IPS-18c (cell line): ENCODE results near the gene ZSCAN10.
"Not testable (repeated sequence)": the region's sequence is repeated elsewhere in the genome, so short reads cannot be mapped to it uniquely, and the experiment has no call there.

Experiments
- H3K4me3 ChIP-seq: 2 replicates; pipeline ENCODE4 v1.7.0; 2013; ENCODE audit warnings: low read depth, mild to moderate bottlenecking, low read length, moderate library complexity; ENCODE audit not compliant: insufficient read depth
- H3K9me3 ChIP-seq: one replicate; pipeline ENCODE4 v1.6.1; 2013; ENCODE audit warnings: mild to moderate bottlenecking, low read length, moderate library complexity; ENCODE audit not compliant: control insufficient read depth, insufficient read depth

Gene ZSCAN10

GRCh38 chr16:3075946-3076345 lies 23.1 kb downstream of the ZSCAN10 start:
- not testable (repeated sequence) for H3K9me3 ChIP-seq, H3K4me3 ChIP-seq

DNA sequence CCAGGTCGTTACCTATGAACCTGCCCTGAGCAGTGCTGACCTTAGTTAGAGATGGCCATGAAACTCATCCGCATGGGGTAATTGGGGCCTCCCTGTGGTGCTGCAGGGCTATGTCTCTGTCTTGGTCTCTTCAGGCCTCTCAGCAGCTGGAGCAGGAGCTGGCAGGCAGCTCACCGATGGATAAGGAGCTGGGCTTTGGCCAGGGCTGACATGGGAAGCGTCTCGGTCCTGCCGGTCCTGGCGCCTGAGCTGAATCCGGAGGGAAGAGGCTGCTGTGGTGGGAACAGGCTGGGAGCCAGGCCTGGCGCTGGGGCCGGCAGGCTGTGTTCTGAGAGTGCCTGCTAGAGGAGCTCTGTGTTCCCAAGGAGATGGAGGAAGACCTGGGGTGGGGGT lies 23.6 kb downstream of the ZSCAN10 start:
- Histone ChIP-seq H3K9me3 (no peaks in the 10 kb centered on the region), H3K4me3 (no peak overlapping the region)

DNA sequence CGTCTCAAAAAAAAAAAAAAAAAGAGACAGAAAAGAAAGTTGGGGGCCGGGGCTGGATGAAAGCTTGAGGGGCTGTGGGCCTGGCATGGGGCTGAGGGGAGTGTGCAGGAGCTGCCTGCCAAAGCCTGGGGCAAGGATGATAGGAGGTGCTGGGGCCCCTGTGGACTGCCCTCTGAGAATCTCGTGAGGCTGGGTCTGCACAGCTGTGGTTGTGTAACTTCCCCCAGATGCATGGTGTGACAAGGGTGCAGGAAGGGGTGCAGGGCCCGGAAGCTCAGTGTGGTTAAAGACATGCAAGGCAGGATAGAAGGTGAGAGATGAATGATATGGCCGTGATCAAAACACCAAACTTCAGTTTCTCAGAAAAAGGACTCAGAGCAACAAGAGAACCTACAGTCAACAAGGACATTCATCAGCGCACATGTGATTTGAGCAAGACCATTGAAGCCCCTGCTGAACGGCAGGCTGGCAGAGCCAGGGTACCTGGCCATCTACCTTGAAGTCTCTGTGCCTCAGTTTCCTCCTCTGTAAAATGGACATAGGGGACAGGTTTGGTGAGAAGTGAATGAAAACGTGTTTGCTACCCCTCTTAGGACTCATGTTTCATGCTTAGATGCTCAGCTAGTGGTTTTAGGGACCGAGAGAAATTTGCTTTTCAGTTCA lies 24.1 kb downstream of the ZSCAN10 start:
- Histone ChIP-seq H3K4me3 (no peak overlapping the region), H3K9me3 (no peaks in the 10 kb centered on the region)

DNA sequence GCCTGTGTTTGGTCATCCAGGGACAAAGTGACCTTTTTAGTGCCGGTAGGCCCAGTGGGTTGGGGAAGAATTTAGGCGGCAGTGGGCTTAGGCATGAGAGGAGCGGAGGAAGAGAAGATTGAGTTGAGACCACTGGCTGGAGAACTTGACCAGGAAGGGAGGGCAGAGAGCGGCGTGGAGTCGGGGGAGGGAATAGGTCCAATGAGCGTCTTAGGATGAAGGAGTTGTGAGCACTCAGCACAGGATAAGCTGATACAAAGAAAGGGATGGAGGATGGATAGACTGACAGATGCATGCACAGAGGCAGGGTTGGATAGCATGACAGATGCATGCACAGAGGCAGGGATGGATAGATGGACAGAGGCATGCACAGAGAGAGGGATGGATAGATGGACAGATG lies 25.6 kb downstream of the ZSCAN10 start:
- Histone ChIP-seq H3K4me3 (no peak overlapping the region), H3K9me3 (no peaks in the 10 kb centered on the region)

GRCh38 chr16:3072576-3073263 lies 26.4 kb downstream of the ZSCAN10 start:
- H3K4me3 ChIP-seq, H3K9me3 ChIP-seq: not testable (repeated sequence)

- H3K4me3 ChIP-seq, H3K9me3 ChIP-seq: not testable (repeated sequence)
Measured at GRCh38 chr16:3072148-3072547, 26.9 kb downstream of the ZSCAN10 start.

DNA sequence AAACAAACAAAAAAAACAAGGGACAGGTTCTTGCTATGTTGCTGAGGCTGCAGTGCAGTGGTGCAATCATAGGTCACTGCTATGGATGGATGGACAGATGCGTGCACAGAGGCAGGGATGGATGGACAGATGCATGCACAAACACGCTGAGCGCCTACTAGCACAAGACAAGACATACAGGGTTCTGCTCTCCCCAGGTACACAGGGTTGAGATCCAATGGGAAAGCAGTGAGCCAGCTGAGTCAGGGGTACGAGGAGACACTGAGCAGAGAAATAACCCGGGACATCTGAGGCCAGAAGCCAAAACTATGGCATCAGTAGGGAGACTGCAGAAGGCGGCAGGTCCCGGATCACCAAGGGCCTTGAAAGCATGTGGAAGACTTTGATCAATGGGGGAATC lies 27.4 kb downstream of the ZSCAN10 start:
- Histone ChIP-seq H3K9me3 (no peaks in the 10 kb centered on the region), H3K4me3 (no peak overlapping the region)

GRCh38 chr16:3070608-3071111 lies 28.4 kb downstream of the ZSCAN10 start:
- H3K9me3 ChIP-seq, result no peaks in the 10 kb centered on the region
- H3K4me3 ChIP-seq, result no peak overlapping the region

GRCh38 chr16:3069146-3069545 lies 29.9 kb downstream of the ZSCAN10 start:
- H3K4me3 ChIP-seq, H3K9me3 ChIP-seq: not testable (repeated sequence)

DNA sequence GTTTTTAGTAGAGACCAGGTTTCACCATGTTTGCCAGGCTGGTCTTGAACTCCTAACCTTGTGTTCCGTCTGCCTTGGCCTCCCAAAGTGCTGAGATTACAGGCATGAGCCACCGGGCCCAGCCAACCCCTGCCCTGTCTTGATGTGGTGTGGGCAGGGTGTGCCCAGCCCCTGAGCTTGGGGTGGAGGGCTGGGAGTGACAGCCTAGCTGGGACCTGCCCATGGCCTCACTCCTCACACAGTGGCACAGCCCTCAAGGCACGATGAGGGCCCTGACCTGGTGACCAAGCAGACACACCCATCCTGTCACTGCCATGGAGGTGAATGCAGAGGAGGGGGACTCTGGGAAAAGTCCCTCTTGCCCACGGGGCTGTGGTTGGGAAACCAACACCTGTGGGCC lies 30.6 kb downstream of the ZSCAN10 start:
- H3K4me3 ChIP-seq, result no peak overlapping the region

GRCh38 chr16:3066440-3066748 lies 32.7 kb downstream of the ZSCAN10 start:
- Histone ChIP-seq H3K4me3 (no peak overlapping the region), H3K9me3 (no peaks in the 10 kb centered on the region)

More for the DNA sequence above, 30.6 kb downstream of the ZSCAN10 start:
- no peaks in the 10 kb centered on the region for H3K9me3 ChIP-seq

DNA sequence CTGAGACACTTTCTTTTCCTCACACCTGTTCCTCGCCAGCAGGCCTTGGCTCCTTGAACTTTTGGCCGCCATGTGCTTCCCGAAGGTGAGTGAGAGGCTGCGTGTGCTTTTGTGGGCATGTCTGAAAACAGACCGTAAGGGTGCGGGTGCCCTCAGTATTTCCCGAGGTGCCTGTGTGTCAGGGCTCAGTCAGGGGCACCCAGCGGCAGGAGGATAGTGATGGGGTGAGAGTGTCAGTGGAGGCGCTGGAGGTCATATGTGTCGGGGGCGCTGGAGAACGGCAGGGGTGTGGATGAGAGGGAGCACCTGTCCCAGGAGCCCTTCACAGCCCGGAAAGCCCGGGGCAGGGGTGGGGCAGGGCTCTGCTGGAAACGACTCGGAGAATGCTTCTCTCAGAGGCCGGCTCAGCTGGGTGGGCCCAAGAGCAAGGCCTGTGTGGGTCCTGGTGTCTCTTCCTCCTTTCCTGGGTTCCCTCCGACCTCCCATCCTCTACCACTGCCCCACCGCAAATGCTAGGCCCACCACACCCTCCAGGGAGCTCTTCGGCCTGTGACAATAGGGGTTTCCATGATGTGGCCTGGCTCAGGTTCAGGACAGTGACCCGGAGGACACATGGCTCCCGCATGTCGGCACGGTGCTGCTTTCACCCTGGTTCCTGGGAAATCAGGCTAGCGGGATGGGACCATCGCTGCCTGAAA lies 33.2 kb downstream of the ZSCAN10 start:
- no peaks in the 10 kb centered on the region for H3K9me3 ChIP-seq
- H3K4me3 ChIP-seq, result no peak overlapping the region

DNA sequence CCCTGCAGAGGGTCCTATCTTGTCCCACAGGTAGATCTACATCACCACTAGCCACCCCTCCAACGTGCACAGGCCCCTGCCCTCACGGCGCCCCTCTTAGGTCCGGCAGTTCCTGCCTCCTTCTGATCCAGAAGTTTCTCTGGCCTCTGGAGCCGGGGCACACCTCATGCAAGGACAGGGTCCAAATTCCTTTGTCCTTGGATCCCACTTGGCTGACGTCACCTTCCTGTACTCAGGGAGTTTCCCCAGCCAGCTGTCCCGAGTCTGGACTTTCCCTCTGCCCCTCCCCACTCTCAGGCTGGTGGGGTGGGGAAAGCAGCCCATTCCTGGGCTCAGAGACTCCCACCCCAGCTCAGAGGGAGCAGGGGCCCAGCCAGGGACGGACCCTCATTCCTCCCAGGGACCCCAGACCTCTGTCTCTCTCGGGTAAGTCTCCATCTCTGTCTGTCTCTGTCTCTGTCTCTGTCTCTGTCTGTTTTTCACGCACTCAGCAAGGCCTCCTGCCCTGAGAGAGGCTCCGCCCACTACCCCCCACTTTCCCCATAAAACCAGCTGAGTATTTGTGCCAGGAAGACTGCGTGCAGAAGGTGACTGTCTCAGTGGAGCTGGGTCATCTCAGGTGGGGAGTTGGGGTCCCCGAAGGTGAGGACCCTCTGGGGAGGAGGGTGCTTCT lies 33.9 kb downstream of the ZSCAN10 start, which contains the start of gene IL32:
TSS of gene IL32 (plus strand) at position 572 of the 673 bp plus-strand sequence. CDS start 172 bp downstream, outside the sequence.
- H3K9me3 ChIP-seq, result no peaks in the 10 kb centered on the region
- H3K4me3 ChIP-seq, result no peak within 1 kb of the TSS

GRCh38 chr16:3063625-3064386 lies 35.3 kb downstream of the ZSCAN10 start:
- no peak overlapping the region for H3K4me3 ChIP-seq
- no peaks in the 10 kb centered on the region for H3K9me3 ChIP-seq

DNA sequence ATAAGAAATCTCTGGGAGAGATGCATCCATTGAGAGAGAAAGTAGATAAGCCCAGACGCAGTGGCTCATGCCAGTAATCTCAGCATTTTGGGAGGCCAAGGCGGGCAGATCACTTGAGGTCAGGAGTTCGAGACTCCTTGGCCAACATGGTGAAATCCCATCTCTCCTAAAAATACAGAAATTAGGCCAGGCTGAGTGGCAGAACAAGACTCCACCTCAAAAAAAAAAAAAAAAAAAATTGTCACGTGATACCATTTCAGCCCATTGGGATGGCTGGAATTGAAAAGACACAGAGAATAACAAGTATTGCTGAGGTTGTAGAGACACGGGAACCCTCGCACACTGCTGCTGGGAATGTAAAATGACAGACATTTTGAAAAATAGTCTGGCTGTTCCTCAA lies 36.5 kb downstream of the ZSCAN10 start:
- Histone ChIP-seq H3K9me3 (no peaks in the 10 kb centered on the region), H3K4me3 (no peak overlapping the region)

DNA sequence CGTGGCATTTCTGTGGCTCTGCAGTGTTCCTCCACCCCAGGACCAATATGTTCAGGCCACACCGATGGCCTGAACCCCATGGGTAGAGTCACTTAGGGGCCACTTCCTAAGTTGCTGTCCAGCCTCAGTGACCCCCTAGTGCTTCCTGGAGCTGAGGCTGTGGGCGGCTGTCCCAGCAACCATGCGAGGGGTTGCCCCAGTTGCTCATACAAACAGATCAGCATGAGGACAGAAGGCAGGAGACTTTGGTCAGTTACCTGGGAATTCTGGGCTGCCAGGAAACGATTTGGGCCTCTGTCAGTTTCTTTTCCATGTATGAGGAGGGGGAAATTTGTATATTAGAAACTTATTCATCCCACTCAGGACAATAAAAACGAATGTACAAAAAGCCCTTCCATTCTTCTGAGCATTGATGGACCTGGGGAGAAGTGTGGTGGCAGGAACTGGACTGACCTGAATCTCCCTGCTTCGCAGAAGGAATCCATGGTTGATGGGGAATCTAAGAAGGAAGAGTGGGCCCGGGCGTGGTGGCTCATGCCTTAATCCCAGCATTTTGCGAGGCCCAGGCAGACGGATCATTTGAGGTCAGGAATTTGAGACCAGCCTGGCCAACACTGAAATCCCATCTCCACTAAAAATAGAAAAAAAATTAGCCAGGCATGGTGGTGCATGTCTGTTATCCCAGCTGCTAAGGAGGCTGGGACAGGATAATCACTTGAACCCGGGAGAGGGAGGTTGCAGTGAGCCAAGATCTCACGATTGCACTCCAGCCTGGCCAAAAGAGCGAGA lies 38.6 kb downstream of the ZSCAN10 start:
- H3K9me3 ChIP-seq, result no peaks in the 10 kb centered on the region
- H3K4me3 ChIP-seq, result no peak overlapping the region
